HCT116 (cell line): ENCODE data around the gene RBPJ. TPM values are rescaled to one million over a fixed set of nuclear protein-coding genes. Genes with fewer than 3 reads are reported as not detected.

Experiments used
- ATAC-seq: fragments of 200-7000 bp; cut with Tn5 transposase; 2 replicates; pipeline ENCODE4 v1.9.1; 2020; ENCODE audit warnings: mild to moderate bottlenecking, moderate library complexity
- BruUV-seq: library from RNA; stranded (reverse); fragments of 400-500 nt; replicated peaks from 2 replicates; lab custom pipeline; 2021; lab: Mats Ljungman, UMichigan
- CTCF ChIA-PET: fragments of 300-600 bp; sonication (Branson Sonifier 250); formaldehyde crosslinking; loops from one replicate; lab custom pipeline; 2021; ENCODE audit warnings: antibody characterized with exemption; lab: Charles Lee
- POLR2A ChIA-PET: fragments of 300-600, 350-600 bp; sonication (Branson Sonifier 250); formaldehyde crosslinking; loops from one replicate; lab custom pipeline; 2021; ENCODE audit warnings: antibody characterized with exemption; lab: Charles Lee
- RAD21 ChIA-PET, 2 experiments: fragments of 300-600 bp; sonication (Branson Sonifier 250); formaldehyde crosslinking; loops; one replicate each; lab custom pipeline; 2023; ENCODE audit warnings: low total read pairs in 2 of 2; ENCODE audit not compliant: uncharacterized antibody in 2 of 2, unreplicated experiment in 2 of 2, low non-redundant PET in 1 of 2; lab: Charles Lee
- DNase-seq: peaks from one replicate; pipeline ENCODE4 v3.0.0-alpha.2; 2010; ENCODE audit warnings: low read depth, low spot score
- H2AFZ ChIP-seq: fragments of 200-600 bp; shearing (Covaris generic), sonication (generic); 2 replicates; pipeline ENCODE4 v1.6.1; 2017; ENCODE audit warnings: low read depth, mixed run types, mixed read lengths, antibody characterized with exemption, low read length; ENCODE audit not compliant: poor library complexity, severe bottlenecking
- H3K27ac ChIP-seq: 2 replicates; pipeline ENCODE4 v1.5.1; 2012; ENCODE audit warnings: low read depth, low read length
- H3K27me3 ChIP-seq: fragments of 200-600 bp; sonication (generic); 2 replicates; pipeline ENCODE4 v1.6.1; 2016; ENCODE audit warnings: mixed run types, low read length, mixed read lengths; ENCODE audit not compliant: insufficient read depth
- H3K36me3 ChIP-seq, 2 experiments: fragments of 200-500 bp in 1 of 2; fragments of 200-600 bp in 1 of 2; sonication (Bioruptor generic) in 1 of 2; sonication (generic) in 1 of 2; 2 replicates each; pipeline versions ENCODE4 v1.5.1 to v1.6.1; 2014 to 2016; ENCODE audit warnings: low read length in 2 of 2, inconsistent platforms in 1 of 2, mixed read lengths in 1 of 2, mixed run types in 1 of 2; ENCODE audit not compliant: insufficient read depth in 2 of 2, control insufficient read depth in 1 of 2
- H3K4me1 ChIP-seq, 2 experiments: fragments of 200-600 bp in 1 of 2; sonication (generic) in 1 of 2; 2 replicates each; pipeline versions ENCODE4 v1.5.1 to v1.6.1; 2012 to 2017; ENCODE audit warnings: low read length in 2 of 2, inconsistent platforms in 1 of 2, mild to moderate bottlenecking in 1 of 2, mixed read lengths in 1 of 2, mixed run types in 1 of 2, moderate library complexity in 1 of 2; ENCODE audit not compliant: insufficient read depth in 2 of 2, control insufficient read depth in 1 of 2
- H3K4me2 ChIP-seq: fragments of 200-600 bp; sonication (generic); 2 replicates; pipeline ENCODE4 v1.6.1; 2017; ENCODE audit warnings: mixed run types, low read length, mixed read lengths
- H3K4me3 ChIP-seq, 2 experiments: fragments of 200-600 bp in 1 of 2; sonication (generic) in 1 of 2; replicated peaks in 1 of 2; 2 replicates each; pipeline ENCODE4 v1.5.1; 2011 to 2016; ENCODE audit warnings: low read length in 2 of 2, control low read depth in 1 of 2, low read depth in 1 of 2, mild to moderate bottlenecking in 1 of 2, mixed read lengths in 1 of 2, mixed run types in 1 of 2
- H3K79me2 ChIP-seq: fragments of 200-600 bp; sonication (generic); 2 replicates; pipeline ENCODE4 v1.6.1; 2017; ENCODE audit warnings: mild to moderate bottlenecking, mixed run types, low read length, moderate library complexity, mixed read lengths; ENCODE audit not compliant: insufficient read depth
- H3K9ac ChIP-seq: fragments of 200-600 bp; sonication (generic); 2 replicates; pipeline ENCODE4 v1.6.1; 2016; ENCODE audit warnings: low read length, mixed read lengths
- H3K9me2 ChIP-seq: fragments of 200-600 bp; sonication (generic), shearing (Covaris generic); 2 replicates; pipeline ENCODE4 v1.6.1; 2017; ENCODE audit warnings: mixed run types, mild to moderate bottlenecking, moderate library complexity; ENCODE audit not compliant: insufficient read depth
- H3K9me3 ChIP-seq, 2 experiments: fragments of 200-500 bp in 1 of 2; fragments of 200-600 bp in 1 of 2; sonication (Bioruptor generic) in 1 of 2; sonication (generic) in 1 of 2; 2 replicates each; pipeline ENCODE4 v1.6.1; 2014 to 2017; ENCODE audit warnings: low read length in 2 of 2, mixed read lengths in 2 of 2, inconsistent platforms in 1 of 2, low read depth in 1 of 2, mild to moderate bottlenecking in 1 of 2, mixed run types in 1 of 2, moderate library complexity in 1 of 2; ENCODE audit not compliant: control insufficient read depth in 1 of 2, insufficient read depth in 1 of 2
- H4K20me1 ChIP-seq: fragments of 200-600 bp; sonication (generic), shearing (Covaris generic); 2 replicates; pipeline ENCODE4 v1.6.1; 2017; ENCODE audit warnings: mixed run types, mild to moderate bottlenecking, moderate library complexity; ENCODE audit not compliant: insufficient read depth
- CBX3 ChIP-seq: IDR thresholded peaks from 2 replicates; pipeline ENCODE4 v1.6.1; 2012; ENCODE audit warnings: low read depth
- CEBPB ChIP-seq: IDR thresholded peaks from 2 replicates; pipeline ENCODE4 v1.6.1; 2012; ENCODE audit warnings: low read depth
- EZH2phosphoT487 ChIP-seq: fragments of 200-600 bp; IDR thresholded peaks from 2 replicates; pipeline ENCODE4 v1.6.1; 2018; ENCODE audit warnings: antibody characterized with exemption, borderline replicate concordance
- POLR2A ChIP-seq: IDR thresholded peaks from 2 replicates; pipeline ENCODE4 v1.7.0; 2011; ENCODE audit warnings: borderline replicate concordance; ENCODE audit not compliant: insufficient read depth, insufficient read length; ENCODE audit errors: extremely low read depth
- POLR2AphosphoS5 ChIP-seq: IDR thresholded peaks from 2 replicates; pipeline ENCODE4 v1.6.1; 2011; ENCODE audit warnings: mild to moderate bottlenecking, low read depth, low read length, moderate library complexity
- RAD21 ChIP-seq: IDR thresholded peaks from 2 replicates; pipeline ENCODE4 v1.6.1; 2012; ENCODE audit warnings: low read depth, mild to moderate bottlenecking
- ZFX ChIP-seq: fragments of 450-650 bp; IDR thresholded peaks from 2 replicates; pipeline ENCODE4 v1.6.1; 2017
- intact Hi-C: fragments of 100-400 bp; cut with micrococcal nuclease; formaldehyde crosslinking; loops from 2 replicates; pipeline ENCODE4 v1.10.0; 2022
- total RNA-seq: library from RNA; stranded (reverse); gene quantifications from one replicate; pipeline ENCODE4 v1.2.1, GENCODE V29; 2021; ENCODE audit not compliant: unreplicated experiment
- TF ChIP-seq, protein P1 (sequence below): IDR thresholded peaks from 2 replicates; pipeline ENCODE4 v1.6.1; 2011; ENCODE audit warnings: mild to moderate bottlenecking, low read length, moderate library complexity; ENCODE audit not compliant: insufficient replicate concordance; ENCODE audit errors: extremely low read depth
- TF ChIP-seq, protein P2 (sequence below), 3 experiments: fragments of 200-600 bp in 1 of 3; sonication (generic) in 1 of 3; IDR thresholded peaks in 2 of 3; conservative IDR thresholded peaks in 1 of 3; 2 replicates each; pipeline ENCODE4 v1.5.1; 2012 to 2017; ENCODE audit warnings: low read depth in 2 of 3, low read length in 2 of 3, antibody characterized with exemption in 1 of 3, borderline replicate concordance in 1 of 3, control low read depth in 1 of 3, mild to moderate bottlenecking in 1 of 3, mixed read lengths in 1 of 3, mixed run types in 1 of 3, moderate library complexity in 1 of 3; ENCODE audit not compliant: insufficient read depth in 1 of 3

The RBPJ gene
- total RNA-seq, 1 experiment from 2014 or later = 72.7 TPM

DNA sequence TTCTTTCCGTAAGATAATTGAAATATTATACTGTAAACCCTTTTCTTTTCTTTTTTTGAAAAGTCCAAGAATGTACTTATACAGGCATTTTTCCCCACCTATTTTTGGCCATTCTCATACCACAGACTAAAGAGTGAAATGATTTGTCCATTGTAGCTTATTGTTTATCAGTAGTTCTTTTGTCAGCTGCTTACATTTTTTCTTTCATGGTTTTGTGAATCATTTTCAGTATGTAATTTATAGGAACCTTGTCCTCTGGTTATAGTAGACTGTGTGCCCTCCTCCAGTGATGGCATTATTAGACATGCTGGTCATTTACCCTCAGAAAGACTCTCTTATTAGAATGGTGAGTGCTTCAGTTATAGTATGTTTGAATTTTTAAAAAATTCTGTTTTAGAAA is 112.7 kb downstream of the RBPJ start:
- Histone ChIP-seq H3K4me2 (no peak overlapping the region), H3K27ac (no peak overlapping the region), H3K4me3 (no peak overlapping the region), H3K36me3 (peaks cover 5 to 11% of the 10 kb centered on the region in 2 experiments), H3K9ac (no peak overlapping the region), H4K20me1 (no peaks in the 10 kb centered on the region), H2AFZ (no peak overlapping the region), H3K9me2 (no peaks in the 10 kb centered on the region), H3K4me1 (no peaks in the 10 kb centered on the region), H3K9me3 (no peaks in the 10 kb centered on the region), H3K79me2 (no peaks in the 10 kb centered on the region), H3K27me3 (no peaks in the 10 kb centered on the region)
- ChIA-PET RAD21 (no interaction called here), POLR2A (no interaction called here), CTCF (no interaction called here)
- DNase-seq (no peak), ATAC-seq (no peak)
- intact Hi-C loops = no loop called here
- BruUV-seq = no TSS peak
- TF ChIP-seq CEBPB (no peak), EZH2phosphoT487 (no peak), POLR2A (no peak), RAD21 (no peak), CBX3 (no peak), ZFX (no peak), POLR2AphosphoS5 (no peak)
- TF ChIP-seq, protein P1, sequence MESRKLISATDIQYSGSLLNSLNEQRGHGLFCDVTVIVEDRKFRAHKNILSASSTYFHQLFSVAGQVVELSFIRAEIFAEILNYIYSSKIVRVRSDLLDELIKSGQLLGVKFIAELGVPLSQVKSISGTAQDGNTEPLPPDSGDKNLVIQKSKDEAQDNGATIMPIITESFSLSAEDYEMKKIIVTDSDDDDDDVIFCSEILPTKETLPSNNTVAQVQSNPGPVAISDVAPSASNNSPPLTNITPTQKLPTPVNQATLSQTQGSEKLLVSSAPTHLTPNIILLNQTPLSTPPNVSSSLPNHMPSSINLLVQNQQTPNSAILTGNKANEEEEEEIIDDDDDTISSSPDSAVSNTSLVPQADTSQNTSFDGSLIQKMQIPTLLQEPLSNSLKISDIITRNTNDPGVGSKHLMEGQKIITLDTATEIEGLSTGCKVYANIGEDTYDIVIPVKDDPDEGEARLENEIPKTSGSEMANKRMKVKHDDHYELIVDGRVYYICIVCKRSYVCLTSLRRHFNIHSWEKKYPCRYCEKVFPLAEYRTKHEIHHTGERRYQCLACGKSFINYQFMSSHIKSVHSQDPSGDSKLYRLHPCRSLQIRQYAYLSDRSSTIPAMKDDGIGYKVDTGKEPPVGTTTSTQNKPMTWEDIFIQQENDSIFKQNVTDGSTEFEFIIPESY = no peak
- TF ChIP-seq, protein P2, sequence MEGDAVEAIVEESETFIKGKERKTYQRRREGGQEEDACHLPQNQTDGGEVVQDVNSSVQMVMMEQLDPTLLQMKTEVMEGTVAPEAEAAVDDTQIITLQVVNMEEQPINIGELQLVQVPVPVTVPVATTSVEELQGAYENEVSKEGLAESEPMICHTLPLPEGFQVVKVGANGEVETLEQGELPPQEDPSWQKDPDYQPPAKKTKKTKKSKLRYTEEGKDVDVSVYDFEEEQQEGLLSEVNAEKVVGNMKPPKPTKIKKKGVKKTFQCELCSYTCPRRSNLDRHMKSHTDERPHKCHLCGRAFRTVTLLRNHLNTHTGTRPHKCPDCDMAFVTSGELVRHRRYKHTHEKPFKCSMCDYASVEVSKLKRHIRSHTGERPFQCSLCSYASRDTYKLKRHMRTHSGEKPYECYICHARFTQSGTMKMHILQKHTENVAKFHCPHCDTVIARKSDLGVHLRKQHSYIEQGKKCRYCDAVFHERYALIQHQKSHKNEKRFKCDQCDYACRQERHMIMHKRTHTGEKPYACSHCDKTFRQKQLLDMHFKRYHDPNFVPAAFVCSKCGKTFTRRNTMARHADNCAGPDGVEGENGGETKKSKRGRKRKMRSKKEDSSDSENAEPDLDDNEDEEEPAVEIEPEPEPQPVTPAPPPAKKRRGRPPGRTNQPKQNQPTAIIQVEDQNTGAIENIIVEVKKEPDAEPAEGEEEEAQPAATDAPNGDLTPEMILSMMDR (IDR thresholded peaks at IDR 0.05 in 2 of 3, conservative IDR thresholded peaks at IDR 0.05 in 1 of 3; ENCODE audit: borderline replicate concordance in 1 of 3, insufficient read depth in 1 of 3, low read depth in 2 of 3, low read length in 2 of 3) = no peak
- TF ChIP-seq, all 23 proteins: peak for 0
